Neural cell (in vitro differentiated cells): ENCODE data around the gene RPRML. TPM values are rescaled to one million over a fixed set of nuclear protein-coding genes. Genes with fewer than 3 reads are reported as not detected.
"Not testable (repeated sequence)": the region's sequence is repeated elsewhere in the genome, so short reads cannot be mapped to it uniquely, and the experiment has no call there.

ENCODE experiments used
- H2AFZ ChIP-seq: fragments of 200-600, 300-800 bp; sonication (generic), shearing (Covaris generic); 2 replicates; pipeline ENCODE4 v1.6.0; 2014; ENCODE audit warnings: low read depth, mild to moderate bottlenecking, antibody characterized with exemption, low read length, moderate library complexity
- H3F3A ChIP-seq: fragments of 200-600 bp; shearing (Covaris generic); 2 replicates; pipeline ENCODE4 v1.6.1; 2016; ENCODE audit warnings: mild to moderate bottlenecking, moderate library complexity, mixed read lengths, antibody characterized with exemption, low read length; ENCODE audit not compliant: insufficient read depth, poor library complexity, severe bottlenecking
- H3K27ac ChIP-seq: fragments of 200-600, 300-800 bp; sonication (generic), shearing (Covaris generic); 2 replicates; pipeline ENCODE4 v1.5.1; 2014; ENCODE audit warnings: mild to moderate bottlenecking, low read length, moderate library complexity
- H3K27me3 ChIP-seq: fragments of 300-800, 200-600 bp; sonication (generic), shearing (Covaris generic); 2 replicates; pipeline ENCODE4 v1.6.0; 2014; ENCODE audit warnings: mild to moderate bottlenecking, low read depth, low read length, moderate library complexity; ENCODE audit not compliant: insufficient read depth
- H3K36me3 ChIP-seq: fragments of 300-800, 200-600 bp; sonication (generic), shearing (Covaris generic); 2 replicates; pipeline ENCODE4 v1.5.1; 2014; ENCODE audit warnings: mild to moderate bottlenecking, antibody characterized with exemption, low read length, moderate library complexity; ENCODE audit not compliant: insufficient read depth
- H3K4me2 ChIP-seq: fragments of 300-800, 200-600 bp; sonication (generic), shearing (Covaris generic); 2 replicates; pipeline ENCODE4 v1.6.0; 2014; ENCODE audit warnings: mild to moderate bottlenecking, low read length
- H3K4me3 ChIP-seq: fragments of 300-800, 200-600 bp; sonication (generic), shearing (Covaris generic); 2 replicates; pipeline ENCODE4 v1.5.1; 2014; ENCODE audit warnings: mild to moderate bottlenecking, low read length, moderate library complexity
- H3K79me2 ChIP-seq: fragments of 200-600 bp; shearing (Covaris generic); replicated peaks from 2 replicates; pipeline ENCODE4 v1.6.0; 2014; ENCODE audit warnings: mild to moderate bottlenecking, low read length, moderate library complexity; ENCODE audit not compliant: insufficient read depth
- H3K9ac ChIP-seq: fragments of 300-800, 200-600 bp; sonication (generic), shearing (Covaris generic); 2 replicates; pipeline ENCODE4 v1.6.1; 2016; ENCODE audit warnings: mild to moderate bottlenecking, low read length, mixed read lengths
- H3K9me2 ChIP-seq: fragments of 200-600 bp; shearing (Covaris generic); 2 replicates; pipeline ENCODE4 v1.6.1; 2016; ENCODE audit warnings: mild to moderate bottlenecking, low read length, mixed read lengths; ENCODE audit not compliant: insufficient read depth
- H3K9me3 ChIP-seq: fragments of 200-600, 300-800 bp; sonication (generic), shearing (Covaris generic); 2 replicates; pipeline ENCODE4 v1.6.1; 2016; ENCODE audit warnings: mild to moderate bottlenecking, mixed run types, low read length, moderate library complexity, mixed read lengths
- H4K20me1 ChIP-seq: fragments of 200-600 bp; shearing (Covaris generic); 2 replicates; pipeline ENCODE4 v1.6.1; 2016; ENCODE audit warnings: mild to moderate bottlenecking, mixed run types; ENCODE audit not compliant: insufficient read depth
- EP300 ChIP-seq: fragments of 450-650 bp; conservative IDR thresholded peaks from 2 replicates; pipeline ENCODE4 v1.6.1; 2014; ENCODE audit warnings: antibody characterized with exemption, mild to moderate bottlenecking, moderate library complexity; ENCODE audit not compliant: poor library complexity, severe bottlenecking
- EZH2 ChIP-seq: fragments of 200-600, 300-800 bp; shearing (Covaris generic), sonication (generic); IDR thresholded peaks from 2 replicates; pipeline ENCODE4 v1.6.1; 2014; ENCODE audit warnings: antibody characterized with exemption, low read length, borderline replicate concordance, mild to moderate bottlenecking; ENCODE audit not compliant: insufficient read depth, poor library complexity, severe bottlenecking
- MXI1 ChIP-seq: fragments of 450-650 bp; conservative IDR thresholded peaks from 2 replicates; pipeline ENCODE4 v1.6.1; 2014; ENCODE audit warnings: antibody characterized with exemption, mild to moderate bottlenecking; ENCODE audit not compliant: poor library complexity, severe bottlenecking
- POLR2AphosphoS5 ChIP-seq: IDR thresholded peaks from 2 replicates; pipeline ENCODE4 v1.6.1; 2012
- RAD21 ChIP-seq: fragments of 450-650 bp; conservative IDR thresholded peaks from 2 replicates; pipeline ENCODE4 v1.6.1; 2014; ENCODE audit warnings: antibody characterized with exemption, mild to moderate bottlenecking, moderate library complexity
- SMC3 ChIP-seq: fragments of 450-650 bp; conservative IDR thresholded peaks from 2 replicates; pipeline ENCODE4 v1.6.1; 2014; ENCODE audit warnings: antibody characterized with exemption, mild to moderate bottlenecking, moderate library complexity; ENCODE audit not compliant: poor library complexity
- TAF1 ChIP-seq: IDR thresholded peaks from 2 replicates; pipeline ENCODE4 v1.6.1; 2012; ENCODE audit warnings: low read depth
- polyA minus RNA-seq: library from RNA; depleted of rRNA, polyadenylated mRNA; stranded (reverse); fragments of >200 nt; gene quantifications from 2 replicates; pipeline ENCODE4 v1.2.3, GENCODE V29; 2014
- polyA plus RNA-seq: library from polyadenylated mRNA; depleted of rRNA; stranded (reverse); fragments of >200 nt; gene quantifications from 2 replicates; pipeline ENCODE4 v1.2.3, GENCODE V29; 2014
- TF ChIP-seq, protein P1 (sequence below): fragments of 450-650 bp; IDR thresholded peaks from 2 replicates; pipeline ENCODE4 v1.5.1; 2014; ENCODE audit warnings: antibody characterized with exemption, mild to moderate bottlenecking, moderate library complexity; ENCODE audit not compliant: poor library complexity, severe bottlenecking
- TF ChIP-seq, protein P2 (sequence below): IDR thresholded peaks from 2 replicates; pipeline ENCODE4 v1.6.1; 2012; ENCODE audit warnings: borderline replicate concordance

RPRML gene
- polyA plus RNA-seq (4.7 and 9.8 TPM in 2 replicates), polyA minus RNA-seq (2.2 and 2.8 TPM in 2 replicates)

DNA sequence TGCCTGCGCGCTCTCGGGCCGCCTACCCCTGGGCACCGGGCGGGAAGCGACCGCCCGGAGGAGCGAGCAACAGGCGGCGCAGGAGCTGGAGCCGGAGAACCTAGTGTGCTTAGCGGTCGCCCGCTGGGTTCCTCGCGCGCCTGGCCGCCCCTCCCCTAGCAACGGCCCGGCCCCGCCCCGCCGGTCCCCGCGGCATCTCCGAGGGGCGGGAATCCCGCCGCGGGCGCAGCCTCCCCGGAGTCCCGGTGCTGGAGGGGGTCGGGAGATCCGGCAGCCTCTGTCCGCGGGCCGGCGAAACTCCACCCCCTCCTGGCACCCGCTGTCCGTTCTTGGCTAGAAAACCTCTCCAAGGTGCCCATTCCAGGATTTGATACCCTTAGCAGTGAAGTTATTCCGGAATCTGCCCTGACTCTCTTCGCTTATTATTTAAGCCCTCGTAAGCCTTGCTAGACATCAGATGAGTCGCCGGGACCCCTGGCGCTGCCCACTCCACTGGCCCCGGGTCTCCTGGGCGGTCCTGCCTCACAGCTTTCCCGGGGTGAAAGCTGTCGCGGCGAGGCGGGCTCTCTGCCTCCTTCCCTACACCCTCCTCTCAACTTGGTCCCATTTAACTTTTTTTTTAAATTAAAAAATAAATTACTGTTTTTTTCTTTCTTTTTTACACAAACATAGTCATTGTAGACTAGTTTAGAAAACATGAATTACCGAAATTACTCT, at the start of gene RPRML:
TSS of gene RPRML (minus strand) at position 107 of the 717 bp plus-strand sequence. CDS start 246 bp downstream, outside the sequence.
- Histone ChIP-seq H3K4me2 (peak within 1 kb of the TSS; percentile 41), H3K79me2 (no peaks in the 10 kb centered on the region), H3K9me3 (no peaks in the 10 kb centered on the region), H3K27me3 (peaks cover 34% of the 10 kb centered on the region), H4K20me1 (no peaks in the 10 kb centered on the region), H3K9me2 (no peaks in the 10 kb centered on the region), H3K36me3 (no peaks in the 10 kb centered on the region), H2AFZ (no peak within 1 kb of the TSS), H3K9ac (peak within 1 kb of the TSS; percentile 51), H3F3A (no peaks in the 10 kb centered on the region), H3K27ac (no peak within 1 kb of the TSS), H3K4me3 (peak within 1 kb of the TSS; percentile 76)
- TF ChIP-seq MXI1 = peak; percentile 25
- TF ChIP-seq, protein P1, sequence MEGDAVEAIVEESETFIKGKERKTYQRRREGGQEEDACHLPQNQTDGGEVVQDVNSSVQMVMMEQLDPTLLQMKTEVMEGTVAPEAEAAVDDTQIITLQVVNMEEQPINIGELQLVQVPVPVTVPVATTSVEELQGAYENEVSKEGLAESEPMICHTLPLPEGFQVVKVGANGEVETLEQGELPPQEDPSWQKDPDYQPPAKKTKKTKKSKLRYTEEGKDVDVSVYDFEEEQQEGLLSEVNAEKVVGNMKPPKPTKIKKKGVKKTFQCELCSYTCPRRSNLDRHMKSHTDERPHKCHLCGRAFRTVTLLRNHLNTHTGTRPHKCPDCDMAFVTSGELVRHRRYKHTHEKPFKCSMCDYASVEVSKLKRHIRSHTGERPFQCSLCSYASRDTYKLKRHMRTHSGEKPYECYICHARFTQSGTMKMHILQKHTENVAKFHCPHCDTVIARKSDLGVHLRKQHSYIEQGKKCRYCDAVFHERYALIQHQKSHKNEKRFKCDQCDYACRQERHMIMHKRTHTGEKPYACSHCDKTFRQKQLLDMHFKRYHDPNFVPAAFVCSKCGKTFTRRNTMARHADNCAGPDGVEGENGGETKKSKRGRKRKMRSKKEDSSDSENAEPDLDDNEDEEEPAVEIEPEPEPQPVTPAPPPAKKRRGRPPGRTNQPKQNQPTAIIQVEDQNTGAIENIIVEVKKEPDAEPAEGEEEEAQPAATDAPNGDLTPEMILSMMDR = no peak

DNA sequence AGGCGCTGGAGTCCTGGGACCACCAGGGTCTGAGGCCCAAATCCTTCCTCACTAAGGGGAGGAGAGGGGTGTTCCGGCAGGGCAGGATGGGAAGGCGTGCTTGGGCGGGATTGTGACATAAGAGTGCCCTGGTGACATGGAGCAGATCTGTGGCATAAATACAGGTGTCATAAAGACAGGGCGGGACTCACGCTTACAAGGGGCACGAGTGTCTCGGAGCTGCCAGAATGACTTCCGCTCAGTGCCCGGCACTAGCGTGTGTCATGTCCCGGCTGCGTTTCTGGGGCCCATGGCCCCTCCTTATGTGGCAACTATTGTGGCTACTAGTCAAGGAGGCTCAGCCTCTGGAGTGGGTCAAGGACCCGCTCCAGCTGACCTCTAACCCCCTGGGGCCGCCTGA, 37.9 kb upstream of the RPRML start:
- not testable (repeated sequence) for H2AFZ ChIP-seq, H3K27me3 ChIP-seq, H3K9me2 ChIP-seq, H3K27ac ChIP-seq, H3K79me2 ChIP-seq, H3K4me3 ChIP-seq, H3K36me3 ChIP-seq, H3K4me2 ChIP-seq, H4K20me1 ChIP-seq, H3K9me3 ChIP-seq, H3K9ac ChIP-seq, H3F3A ChIP-seq

DNA sequence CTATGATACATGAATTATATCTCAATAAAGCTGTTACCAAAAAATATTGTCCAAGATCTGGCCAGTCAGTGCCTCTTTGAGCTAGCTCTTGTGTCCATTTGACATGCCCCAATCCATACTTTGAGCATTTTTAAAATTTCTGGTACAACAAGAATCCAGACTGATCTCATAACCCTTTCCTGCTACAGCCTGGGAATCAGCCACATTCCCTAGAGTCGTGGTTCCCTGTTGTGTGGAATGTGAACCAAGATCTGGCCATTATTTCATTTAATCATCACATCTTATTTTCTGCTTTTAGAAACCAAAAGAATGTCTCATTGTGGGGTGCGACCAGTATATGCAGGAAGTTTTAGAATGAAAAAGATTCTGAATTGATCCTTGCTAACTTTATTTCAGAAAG, 34.3 kb upstream of the RPRML start:
- H3K27me3 ChIP-seq = no peaks in the 10 kb centered on the region
- H3K9ac ChIP-seq = no peak overlapping the region
- H3K27ac ChIP-seq = no peak overlapping the region
- no peaks in the 10 kb centered on the region for H3K9me2 ChIP-seq
- H3K4me3 ChIP-seq = no peak overlapping the region
- H4K20me1 ChIP-seq = no peaks in the 10 kb centered on the region
- no peaks in the 10 kb centered on the region for H3K9me3 ChIP-seq
- TF ChIP-seq SMC3 = no peak
- TF ChIP-seq, protein P1 = no peak
- TF ChIP-seq MXI1 = no peak
- no peak for TF ChIP-seq TAF1
- TF ChIP-seq EP300 = no peak
- TF ChIP-seq, protein P2, sequence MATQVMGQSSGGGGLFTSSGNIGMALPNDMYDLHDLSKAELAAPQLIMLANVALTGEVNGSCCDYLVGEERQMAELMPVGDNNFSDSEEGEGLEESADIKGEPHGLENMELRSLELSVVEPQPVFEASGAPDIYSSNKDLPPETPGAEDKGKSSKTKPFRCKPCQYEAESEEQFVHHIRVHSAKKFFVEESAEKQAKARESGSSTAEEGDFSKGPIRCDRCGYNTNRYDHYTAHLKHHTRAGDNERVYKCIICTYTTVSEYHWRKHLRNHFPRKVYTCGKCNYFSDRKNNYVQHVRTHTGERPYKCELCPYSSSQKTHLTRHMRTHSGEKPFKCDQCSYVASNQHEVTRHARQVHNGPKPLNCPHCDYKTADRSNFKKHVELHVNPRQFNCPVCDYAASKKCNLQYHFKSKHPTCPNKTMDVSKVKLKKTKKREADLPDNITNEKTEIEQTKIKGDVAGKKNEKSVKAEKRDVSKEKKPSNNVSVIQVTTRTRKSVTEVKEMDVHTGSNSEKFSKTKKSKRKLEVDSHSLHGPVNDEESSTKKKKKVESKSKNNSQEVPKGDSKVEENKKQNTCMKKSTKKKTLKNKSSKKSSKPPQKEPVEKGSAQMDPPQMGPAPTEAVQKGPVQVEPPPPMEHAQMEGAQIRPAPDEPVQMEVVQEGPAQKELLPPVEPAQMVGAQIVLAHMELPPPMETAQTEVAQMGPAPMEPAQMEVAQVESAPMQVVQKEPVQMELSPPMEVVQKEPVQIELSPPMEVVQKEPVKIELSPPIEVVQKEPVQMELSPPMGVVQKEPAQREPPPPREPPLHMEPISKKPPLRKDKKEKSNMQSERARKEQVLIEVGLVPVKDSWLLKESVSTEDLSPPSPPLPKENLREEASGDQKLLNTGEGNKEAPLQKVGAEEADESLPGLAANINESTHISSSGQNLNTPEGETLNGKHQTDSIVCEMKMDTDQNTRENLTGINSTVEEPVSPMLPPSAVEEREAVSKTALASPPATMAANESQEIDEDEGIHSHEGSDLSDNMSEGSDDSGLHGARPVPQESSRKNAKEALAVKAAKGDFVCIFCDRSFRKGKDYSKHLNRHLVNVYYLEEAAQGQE = no peak
- TF ChIP-seq RAD21 = no peak
- no peak for TF ChIP-seq EZH2
- TF ChIP-seq POLR2AphosphoS5 = no peak
- no peaks in the 10 kb centered on the region for H3F3A ChIP-seq
- no peak overlapping the region for H2AFZ ChIP-seq
- H3K4me2 ChIP-seq = no peak overlapping the region
- no peaks in the 10 kb centered on the region for H3K79me2 ChIP-seq
- no peaks in the 10 kb centered on the region for H3K36me3 ChIP-seq
